HG02981 (cell line): ENCODE measurements around the gene LPIN1.
"Not testable (repeated sequence)": the region's sequence is repeated elsewhere in the genome, so short reads cannot be mapped to it uniquely, and the experiment has no call there.

Source experiments
- ATAC-seq: cut with Tn5 transposase; IDR thresholded peaks from one replicate; pipeline ENCODE4 v1.9.1; 2021; ENCODE audit warnings: mild to moderate bottlenecking, moderate library complexity; ENCODE audit not compliant: unreplicated experiment

The LPIN1 gene

GRCh38 chr2:11759182-11759975, 12.9 kb downstream of the LPIN1 start:
- not testable (repeated sequence) for ATAC-seq

GRCh38 chr2:11761259-11761658, 14.8 kb downstream of the LPIN1 start:
- ATAC-seq: no peak

- ATAC-seq: no peak
These were observed 15.6 kb downstream of the LPIN1 start for GRCh38 chr2:11762031-11762430.

GRCh38 chr2:11762799-11763461, 16.5 kb downstream of the LPIN1 start:
- no peak for ATAC-seq

GRCh38 chr2:11764359-11764758, 17.9 kb downstream of the LPIN1 start:
- no peak for ATAC-seq

GRCh38 chr2:11764920-11765319, 18.5 kb downstream of the LPIN1 start:
- no peak for ATAC-seq

- no peak for ATAC-seq
These were observed 19.1 kb downstream of the LPIN1 start for GRCh38 chr2:11765501-11765900.

- ATAC-seq: no peak
These were observed 19.6 kb downstream of the LPIN1 start for GRCh38 chr2:11766016-11766415.

- ATAC-seq: no peak
These were observed 21.3 kb downstream of the LPIN1 start for GRCh38 chr2:11767779-11768178.

GRCh38 chr2:11768946-11769345, 22.5 kb downstream of the LPIN1 start:
- ATAC-seq: no peak

- ATAC-seq: no peak
These were observed 23.1 kb downstream of the LPIN1 start for GRCh38 chr2:11769516-11769915.

GRCh38 chr2:11770531-11771188, 24.2 kb downstream of the LPIN1 start:
- no peak for ATAC-seq

GRCh38 chr2:11771971-11772615, 25.7 kb downstream of the LPIN1 start:
- ATAC-seq: no peak

GRCh38 chr2:11773111-11773510, 26.7 kb downstream of the LPIN1 start:
- ATAC-seq: no peak

- ATAC-seq: no peak
These were observed 27.5 kb downstream of the LPIN1 start for GRCh38 chr2:11773747-11774525.

GRCh38 chr2:11774600-11774999, 28.2 kb downstream of the LPIN1 start:
- ATAC-seq: no peak

GRCh38 chr2:11775384-11775783, 29.0 kb downstream of the LPIN1 start:
- peak; percentile 67 for ATAC-seq

GRCh38 chr2:11777066-11777782, 30.8 kb downstream of the LPIN1 start:
- no peak for ATAC-seq

- ATAC-seq: no peak
These were observed 31.5 kb downstream of the LPIN1 start for GRCh38 chr2:11777886-11778415.

GRCh38 chr2:11778416-11778815, 32.0 kb downstream of the LPIN1 start:
- no peak for ATAC-seq
